Trophoblast cell (in vitro differentiated cells and primary cell): ENCODE results near the gene PLEKHG3.

ENCODE experiments used
- DNase-seq, 2 donors: peaks; one replicate each; pipeline ENCODE4 v3.0.0-alpha.2; 2016
- H2AFZ ChIP-seq: 2 replicates; pipeline ENCODE4 v1.6.1; 2013; ENCODE audit warnings: low read length, moderate library complexity, mild to moderate bottlenecking; ENCODE audit not compliant: insufficient read depth, poor library complexity
- H2AK5ac ChIP-seq: 2 replicates; pipeline ENCODE4 v1.6.1; 2013; ENCODE audit warnings: mild to moderate bottlenecking, low read length
- H2BK120ac ChIP-seq: 2 replicates; pipeline ENCODE4 v1.6.1; 2013; ENCODE audit warnings: low read length, mild to moderate bottlenecking, moderate library complexity; ENCODE audit not compliant: insufficient read depth, poor library complexity
- H2BK12ac ChIP-seq: 2 replicates; pipeline ENCODE4 v1.6.1; 2013; ENCODE audit warnings: mild to moderate bottlenecking, low read length, moderate library complexity
- H2BK5ac ChIP-seq: 2 replicates; pipeline ENCODE4 v1.6.1; 2013; ENCODE audit warnings: low read length, low read depth, moderate library complexity, mild to moderate bottlenecking; ENCODE audit not compliant: poor library complexity
- H3K14ac ChIP-seq: 2 replicates; pipeline ENCODE4 v1.6.1; 2013; ENCODE audit warnings: mild to moderate bottlenecking, low read length
- H3K18ac ChIP-seq: 2 replicates; pipeline ENCODE4 v1.6.1; 2013; ENCODE audit warnings: mild to moderate bottlenecking, low read length
- H3K23ac ChIP-seq: 2 replicates; pipeline ENCODE4 v1.6.1; 2013; ENCODE audit warnings: low read length
- H3K27ac ChIP-seq: 2 replicates; pipeline ENCODE4 v1.5.1; 2013; ENCODE audit warnings: low read depth, mild to moderate bottlenecking, inconsistent platforms, low read length, moderate library complexity
- H3K27me3 ChIP-seq: 2 replicates; pipeline ENCODE4 v1.6.1; 2013; ENCODE audit warnings: inconsistent platforms, mild to moderate bottlenecking, low read length, moderate library complexity; ENCODE audit not compliant: insufficient read depth
- H3K36me3 ChIP-seq, 2 experiments: 1 replicate in 1 of 2; 2 replicates in 1 of 2; pipeline ENCODE4 v1.6.1; 2013; ENCODE audit warnings: low read length in 2 of 2, mild to moderate bottlenecking in 2 of 2, moderate library complexity in 1 of 2; ENCODE audit not compliant: insufficient read depth in 2 of 2, control insufficient read depth in 1 of 2
- H3K4ac ChIP-seq: 2 replicates; pipeline ENCODE4 v1.6.1; 2013; ENCODE audit warnings: low read depth, mild to moderate bottlenecking, low read length, moderate library complexity
- H3K4me1 ChIP-seq, 2 experiments: 1 replicate in 1 of 2; 2 replicates in 1 of 2; pipeline ENCODE4 v1.6.1; 2013; ENCODE audit warnings: low read length in 2 of 2, mild to moderate bottlenecking in 2 of 2, moderate library complexity in 1 of 2; ENCODE audit not compliant: insufficient read depth in 2 of 2, control insufficient read depth in 1 of 2
- H3K4me2 ChIP-seq: 2 replicates; pipeline ENCODE4 v1.6.1; 2013; ENCODE audit warnings: inconsistent platforms, mild to moderate bottlenecking, low read length, moderate library complexity
- H3K4me3 ChIP-seq: 2 replicates; pipeline ENCODE4 v1.5.1; 2013; ENCODE audit warnings: mild to moderate bottlenecking, low read depth, low read length, inconsistent platforms
- H3K79me1 ChIP-seq: one replicate; pipeline ENCODE4 v1.6.1; 2013; ENCODE audit warnings: low read length
- H3K79me2 ChIP-seq: 2 replicates; pipeline ENCODE4 v1.6.1; 2013; ENCODE audit warnings: low read length, mild to moderate bottlenecking; ENCODE audit not compliant: control insufficient read depth, insufficient read depth, poor library complexity
- H3K9ac ChIP-seq: 2 replicates; pipeline ENCODE4 v1.6.1; 2013; ENCODE audit warnings: mild to moderate bottlenecking, low read length
- H3K9me3 ChIP-seq: 2 replicates; pipeline ENCODE4 v1.6.1; 2013; ENCODE audit warnings: low read depth, mild to moderate bottlenecking, control low read depth, inconsistent platforms, low read length; ENCODE audit not compliant: insufficient read depth
- H4K12ac ChIP-seq: 2 replicates; pipeline ENCODE4 v1.6.1; 2013; ENCODE audit warnings: low read depth, mild to moderate bottlenecking, low read length, moderate library complexity
- H4K8ac ChIP-seq: 2 replicates; pipeline ENCODE4 v1.6.1; 2013; ENCODE audit warnings: low read depth, mild to moderate bottlenecking, low read length, moderate library complexity
- H4K91ac ChIP-seq: one replicate; pipeline ENCODE4 v1.6.1; 2013; ENCODE audit warnings: low read depth, mild to moderate bottlenecking, low read length, moderate library complexity
- WGBS: extraction: QIAGEN DNeasy Blood & Tissue Kit; methylation state at CpG from one replicate; pipeline ENCODE4 v1.1.7; 2013; ENCODE audit warnings: missing lambda C conversion rate; ENCODE audit not compliant: insufficient read length, insufficient coverage; ENCODE audit errors: extremely low coverage; 5-methylcytosine and 5-hydroxymethylcytosine counted together

The PLEKHG3 gene

DNA sequence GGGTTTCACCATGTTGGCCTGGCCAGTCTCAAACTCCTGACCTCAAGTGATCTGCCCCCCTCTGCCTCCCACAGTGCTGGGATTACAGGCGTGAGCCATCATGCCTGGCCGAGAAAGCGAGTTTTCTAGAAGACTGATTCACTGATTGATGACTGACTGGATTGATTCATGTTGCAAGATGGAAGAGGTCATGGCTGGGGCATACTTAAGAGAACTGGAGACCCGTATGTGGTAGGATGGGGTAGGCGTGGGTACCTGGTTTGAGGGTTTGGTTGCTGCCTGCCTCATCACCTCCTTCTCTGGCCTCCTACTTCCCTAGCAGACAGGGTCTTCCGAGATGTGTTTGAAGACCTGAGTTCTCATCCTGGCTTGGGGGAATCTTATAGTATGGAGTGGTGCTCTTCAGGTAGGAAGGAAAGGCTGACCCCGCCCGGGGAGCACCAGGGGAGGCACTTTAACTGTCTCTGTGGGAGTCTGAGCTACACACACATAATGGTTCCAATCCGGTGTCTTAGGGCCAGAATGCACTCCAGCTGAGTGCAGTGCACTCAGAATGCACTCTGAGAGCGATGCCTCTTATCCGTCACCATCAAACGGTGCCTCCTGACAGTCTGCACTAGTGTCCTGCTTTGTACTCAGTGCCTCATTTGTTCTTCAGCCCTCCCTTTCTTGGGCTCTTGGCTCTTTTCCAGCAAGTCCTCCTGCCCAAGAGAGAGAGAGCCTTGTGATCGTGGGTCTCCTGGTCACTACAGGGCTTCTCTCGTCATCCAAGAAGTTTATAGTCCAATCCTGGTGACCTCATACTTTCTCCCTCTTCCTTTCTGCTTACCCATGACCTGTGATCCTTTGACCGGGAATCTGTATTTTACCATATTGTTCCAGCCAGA lies 19.7 kb downstream of the PLEKHG3 start:
- H2BK120ac ChIP-seq: no peak overlapping the region
- peaks cover 2% of the 10 kb centered on the region for H3K9me3 ChIP-seq
- no peak overlapping the region for H4K8ac ChIP-seq
- peaks cover 24 to 32% of the 10 kb centered on the region in 2 experiments for H3K36me3 ChIP-seq
- no peak overlapping the region for H2AK5ac ChIP-seq
- DNase-seq: no peak
- H3K27me3 ChIP-seq: no peaks in the 10 kb centered on the region
- no peak overlapping the region for H3K4me3 ChIP-seq
- H3K4me2 ChIP-seq: no peak overlapping the region
- H2BK5ac ChIP-seq: no peak overlapping the region
- no peak overlapping the region for H2AFZ ChIP-seq
- H3K79me2 ChIP-seq: peaks cover 33% of the 10 kb centered on the region
- no peak overlapping the region for H3K14ac ChIP-seq
- H3K27ac ChIP-seq: no peak overlapping the region
- H3K4ac ChIP-seq: peak overlapping the region; percentile 13
- peaks cover 7% of the 10 kb centered on the region for H3K79me1 ChIP-seq
- H3K4me1 ChIP-seq: peaks cover 43 to 59% of the 10 kb centered on the region in 2 experiments
- H3K23ac ChIP-seq: no peak overlapping the region
- WGBS: no CpG with 5 or more reads among the region's 15 CpGs
- H2BK12ac ChIP-seq: no peak overlapping the region
- no peak overlapping the region for H3K9ac ChIP-seq
- H4K91ac ChIP-seq: no peak overlapping the region
- peak overlapping the region; percentile 8 for H3K18ac ChIP-seq
- H4K12ac ChIP-seq: no peak overlapping the region

DNA sequence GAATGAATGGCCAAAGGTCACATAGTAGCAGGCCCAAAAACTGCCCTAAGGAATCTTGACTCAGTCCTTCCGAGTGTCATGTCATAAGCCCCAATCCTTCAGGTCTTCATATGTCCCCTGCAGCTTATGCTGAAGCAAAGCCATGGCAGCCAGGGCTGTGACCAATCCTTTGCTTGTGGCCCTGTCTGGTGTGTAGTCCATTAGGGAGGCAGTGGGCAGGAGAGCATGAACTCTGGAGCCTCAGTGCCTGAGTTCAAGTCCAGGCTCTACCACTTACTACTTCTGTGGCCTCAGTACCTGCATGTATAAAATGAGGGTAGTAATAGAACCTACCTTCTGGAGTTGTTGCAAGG lies 20.3 kb downstream of the PLEKHG3 start:
- no CpG with 5 or more reads among the region's 1 CpG for WGBS
- H4K8ac ChIP-seq: no peak overlapping the region
- no peak overlapping the region for H3K18ac ChIP-seq
- H2BK12ac ChIP-seq: no peak overlapping the region
- H3K9ac ChIP-seq: no peak overlapping the region
- peak overlapping the region; percentile 7 for H4K91ac ChIP-seq
- DNase-seq: peak in 1 of 2 donors; percentile 35
- H3K79me1 ChIP-seq: peaks cover 7% of the 10 kb centered on the region
- no peak overlapping the region for H3K4ac ChIP-seq
- peaks cover 29 to 35% of the 10 kb centered on the region in 2 experiments for H3K36me3 ChIP-seq
- no peak overlapping the region for H2AK5ac ChIP-seq
- no peak overlapping the region for H3K4me3 ChIP-seq
- no peak overlapping the region for H2BK120ac ChIP-seq
- no peaks in the 10 kb centered on the region for H3K27me3 ChIP-seq
- no peak overlapping the region for H3K23ac ChIP-seq
- no peak overlapping the region for H4K12ac ChIP-seq
- H3K4me1 ChIP-seq: peaks cover 43 to 55% of the 10 kb centered on the region in 2 experiments
- H3K14ac ChIP-seq: no peak overlapping the region
- H3K4me2 ChIP-seq: no peak overlapping the region
- H3K27ac ChIP-seq: peak overlapping the region; percentile 40
- peaks cover 2% of the 10 kb centered on the region for H3K9me3 ChIP-seq
- no peak overlapping the region for H2AFZ ChIP-seq
- no peak overlapping the region for H2BK5ac ChIP-seq
- H3K79me2 ChIP-seq: peaks cover 32% of the 10 kb centered on the region

DNA sequence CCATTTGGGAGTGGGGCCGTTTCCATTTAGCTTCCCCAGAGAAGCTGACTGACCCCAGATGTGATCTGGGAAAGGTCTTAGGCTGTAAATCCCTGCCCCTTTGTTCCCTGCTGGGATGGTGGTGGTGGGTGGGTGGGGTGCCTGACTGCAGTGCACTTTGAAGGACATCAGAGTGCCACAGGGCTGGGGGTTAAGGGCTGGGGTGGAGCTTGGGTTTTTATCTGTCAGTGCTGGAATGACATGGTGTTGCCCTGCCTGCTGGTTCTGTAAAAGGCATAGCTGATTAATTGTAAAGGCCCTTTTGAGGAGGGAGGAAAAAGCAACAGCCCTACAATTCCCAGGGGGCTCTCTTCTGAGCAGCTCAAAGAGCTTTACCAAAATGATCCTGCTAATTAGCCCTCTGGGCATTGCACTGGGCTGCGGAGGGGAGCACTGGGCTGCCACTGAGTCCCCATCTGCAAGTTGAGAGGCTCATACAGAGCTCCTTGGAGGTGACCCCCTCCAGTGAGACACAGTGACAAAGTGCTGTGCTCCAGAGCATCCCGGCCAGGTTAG lies 21.1 kb downstream of the PLEKHG3 start:
- no peak overlapping the region for H2BK5ac ChIP-seq
- H3K9ac ChIP-seq: no peak overlapping the region
- no peak overlapping the region for H3K14ac ChIP-seq
- H3K27me3 ChIP-seq: no peaks in the 10 kb centered on the region
- H4K8ac ChIP-seq: no peak overlapping the region
- WGBS: no CpG with 5 or more reads among the region's 3 CpGs
- H3K4ac ChIP-seq: peak overlapping the region; percentile 75
- H3K27ac ChIP-seq: peak overlapping the region; percentile 40
- no peak overlapping the region for H3K4me3 ChIP-seq
- peak overlapping the region; percentile 57 for H3K18ac ChIP-seq
- no peak overlapping the region for H4K12ac ChIP-seq
- H3K23ac ChIP-seq: no peak overlapping the region
- H2BK120ac ChIP-seq: no peak overlapping the region
- peaks cover 39 to 54% of the 10 kb centered on the region in 2 experiments for H3K4me1 ChIP-seq
- no peak overlapping the region for H3K4me2 ChIP-seq
- no peak overlapping the region for H4K91ac ChIP-seq
- peaks cover 30% of the 10 kb centered on the region for H3K79me2 ChIP-seq
- H2AK5ac ChIP-seq: no peak overlapping the region
- peaks cover 33 to 40% of the 10 kb centered on the region in 2 experiments for H3K36me3 ChIP-seq
- H2AFZ ChIP-seq: no peak overlapping the region
- H3K79me1 ChIP-seq: peaks cover 13% of the 10 kb centered on the region
- DNase-seq: no peak
- H2BK12ac ChIP-seq: no peak overlapping the region
- peaks cover 2% of the 10 kb centered on the region for H3K9me3 ChIP-seq

- peak overlapping the region; percentile 30 for H3K4me2 ChIP-seq
- no peak overlapping the region for H2AK5ac ChIP-seq
- H3K27me3 ChIP-seq: no peaks in the 10 kb centered on the region
- H2AFZ ChIP-seq: no peak overlapping the region
- no peak overlapping the region for H2BK5ac ChIP-seq
- H3K23ac ChIP-seq: no peak overlapping the region
- H3K9ac ChIP-seq: no peak overlapping the region
- H3K27ac ChIP-seq: no peak overlapping the region
- H3K79me1 ChIP-seq: peaks cover 13% of the 10 kb centered on the region
- peaks cover 37 to 47% of the 10 kb centered on the region in 2 experiments for H3K4me1 ChIP-seq
- H3K18ac ChIP-seq: peak overlapping the region; percentile 39
- no peak for DNase-seq
- peak overlapping the region; percentile 28 for H3K4ac ChIP-seq
- no peak overlapping the region for H2BK120ac ChIP-seq
- H2BK12ac ChIP-seq: peak overlapping the region; percentile 5
- H4K91ac ChIP-seq: no peak overlapping the region
- no peak overlapping the region for H4K12ac ChIP-seq
- H3K9me3 ChIP-seq: peaks cover 2% of the 10 kb centered on the region
- H3K14ac ChIP-seq: no peak overlapping the region
- no CpG with 5 or more reads among the region's 6 CpGs for WGBS
- peaks cover 39 to 46% of the 10 kb centered on the region in 2 experiments for H3K36me3 ChIP-seq
- peaks cover 26% of the 10 kb centered on the region for H3K79me2 ChIP-seq
- H4K8ac ChIP-seq: no peak overlapping the region
- no peak overlapping the region for H3K4me3 ChIP-seq
Observed at GRCh38 chr14:64725879-64726584, 21.8 kb downstream of the PLEKHG3 start.
